GM19467 (cell line): ENCODE data around the gene RSAD2.
"Not testable (repeated sequence)": the region's sequence is repeated elsewhere in the genome, so short reads cannot be mapped to it uniquely, and the experiment has no call there.

Source experiments
- ATAC-seq: cut with Tn5 transposase; IDR thresholded peaks from one replicate; pipeline ENCODE4 v1.9.1; 2021; ENCODE audit warnings: mild to moderate bottlenecking, moderate library complexity; ENCODE audit not compliant: unreplicated experiment

The RSAD2 gene

GRCh38 chr2:6923319-6923718, 45.7 kb downstream of the RSAD2 start:
- ATAC-seq = no peak

- no peak for ATAC-seq
These were observed 46.7 kb downstream of the RSAD2 start for GRCh38 chr2:6924101-6924923.

- no peak for ATAC-seq
These were observed 47.4 kb downstream of the RSAD2 start for GRCh38 chr2:6924924-6925409.

GRCh38 chr2:6926071-6926732, 48.6 kb downstream of the RSAD2 start:
- ATAC-seq = no peak

- no peak for ATAC-seq
These were observed 49.6 kb downstream of the RSAD2 start for GRCh38 chr2:6927186-6927585.

GRCh38 chr2:6927753-6928152, 50.2 kb downstream of the RSAD2 start:
- ATAC-seq = no peak

- ATAC-seq = no peak
These were observed 50.9 kb downstream of the RSAD2 start for GRCh38 chr2:6928452-6928851.

GRCh38 chr2:6929196-6929819, 51.7 kb downstream of the RSAD2 start:
- ATAC-seq = no peak

- ATAC-seq = no peak
These were observed 53.5 kb downstream of the RSAD2 start for GRCh38 chr2:6930923-6931647.

- no peak for ATAC-seq
These were observed 54.2 kb downstream of the RSAD2 start for GRCh38 chr2:6931753-6932152.

- no peak for ATAC-seq
These were observed 54.6 kb downstream of the RSAD2 start for GRCh38 chr2:6932206-6932605.

GRCh38 chr2:6932828-6933227, 55.3 kb downstream of the RSAD2 start:
- ATAC-seq = no peak

GRCh38 chr2:6933911-6934310, 56.3 kb downstream of the RSAD2 start:
- ATAC-seq = no peak

GRCh38 chr2:6934345-6934744, 56.8 kb downstream of the RSAD2 start:
- ATAC-seq = no peak

- no peak for ATAC-seq
These were observed 57.4 kb downstream of the RSAD2 start for GRCh38 chr2:6934758-6935651.

- not testable (repeated sequence) for ATAC-seq
These were observed 58.1 kb downstream of the RSAD2 start for GRCh38 chr2:6935652-6936020.

- ATAC-seq = no peak
These were observed 59.6 kb downstream of the RSAD2 start for GRCh38 chr2:6937157-6937556.

- no peak for ATAC-seq
These were observed 60.0 kb downstream of the RSAD2 start for GRCh38 chr2:6937582-6937981.

- no peak for ATAC-seq
These were observed 61.5 kb downstream of the RSAD2 start for GRCh38 chr2:6939071-6939470.

- ATAC-seq = no peak
These were observed 63.2 kb downstream of the RSAD2 start for GRCh38 chr2:6940820-6941219.
